Measurements from ENCODE around the gene LRIG1.

LRIG1 gene

GRCh38 chr3:66479532-66479947, 21.3 kb downstream of the LRIG1 start:
- TF ChIP-seq ZNF184 (tag by site-specific recombination; IDR thresholded peaks at IDR 0.05) (peak; percentile 98), TRIM28 (IDR thresholded peaks at IDR 0.05; ENCODE audit: borderline replicate concordance, low read length) (no peak), KLF16 (tag by site-specific recombination; IDR thresholded peaks at IDR 0.05) (no peak), ZNF610 (tag by site-specific recombination; IDR thresholded peaks at IDR 0.05; ENCODE audit: borderline replicate concordance) (no peak), SCRT1 (tag by site-specific recombination; IDR thresholded peaks at IDR 0.05; ENCODE audit: borderline replicate concordance) (no peak), SETDB1 (IDR thresholded peaks at IDR 0.05; ENCODE audit: insufficient read length, low read length) (peak; percentile 27), SP2 (tag by site-specific recombination; IDR thresholded peaks at IDR 0.05) (no peak), ZNF600 (tag by site-specific recombination; IDR thresholded peaks at IDR 0.05) (no peak), IKZF3 (tag by site-specific recombination; IDR thresholded peaks at IDR 0.05) (no peak)
- TF ChIP-seq, protein P1, sequence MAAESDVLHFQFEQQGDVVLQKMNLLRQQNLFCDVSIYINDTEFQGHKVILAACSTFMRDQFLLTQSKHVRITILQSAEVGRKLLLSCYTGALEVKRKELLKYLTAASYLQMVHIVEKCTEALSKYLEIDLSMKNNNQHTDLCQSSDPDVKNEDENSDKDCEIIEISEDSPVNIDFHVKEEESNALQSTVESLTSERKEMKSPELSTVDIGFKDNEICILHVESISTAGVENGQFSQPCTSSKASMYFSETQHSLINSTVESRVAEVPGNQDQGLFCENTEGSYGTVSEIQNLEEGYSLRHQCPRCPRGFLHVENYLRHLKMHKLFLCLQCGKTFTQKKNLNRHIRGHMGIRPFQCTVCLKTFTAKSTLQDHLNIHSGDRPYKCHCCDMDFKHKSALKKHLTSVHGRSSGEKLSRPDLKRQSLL (tag by site-specific recombination; IDR thresholded peaks at IDR 0.05), result no peak
- no peaks in the 10 kb centered on the region for H3K9me3 ChIP-seq (ENCODE audit: control insufficient read depth, insufficient read depth, low read depth, low read length)
- no peaks in the 10 kb centered on the region for H3K36me3 ChIP-seq (ENCODE audit: control insufficient read depth in 2 of 2, insufficient read depth in 1 of 2, low read length in 2 of 2)
- peaks cover 8% of the 10 kb centered on the region for H3K4me1 ChIP-seq (ENCODE audit: control insufficient read depth, insufficient read depth, low read length)
- ChIA-PET POLR2A (no interaction called here), CTCF (no interaction called here)
- H3K27ac ChIP-seq (ENCODE audit: extremely low read depth, low read depth, low read length), result no peak overlapping the region
- no peak overlapping the region for H3K4me3 ChIP-seq (ENCODE audit: low read depth, low read length)

- Histone ChIP-seq H3K4me1 (ENCODE audit: control insufficient read depth, insufficient read depth, low read length) (peaks cover 8% of the 10 kb centered on the region), H3K9me3 (ENCODE audit: control insufficient read depth, insufficient read depth, low read depth, low read length) (no peaks in the 10 kb centered on the region), H3K27ac (ENCODE audit: extremely low read depth, low read depth, low read length) (no peak overlapping the region), H3K36me3 (ENCODE audit: control insufficient read depth in 2 of 2, insufficient read depth in 1 of 2, low read length in 2 of 2) (no peaks in the 10 kb centered on the region), H3K4me3 (ENCODE audit: low read depth, low read length) (no peak overlapping the region)
- TF ChIP-seq OSR2 (tag by site-specific recombination; IDR thresholded peaks at IDR 0.05), result peak; percentile 41
- TF ChIP-seq, protein P2, sequence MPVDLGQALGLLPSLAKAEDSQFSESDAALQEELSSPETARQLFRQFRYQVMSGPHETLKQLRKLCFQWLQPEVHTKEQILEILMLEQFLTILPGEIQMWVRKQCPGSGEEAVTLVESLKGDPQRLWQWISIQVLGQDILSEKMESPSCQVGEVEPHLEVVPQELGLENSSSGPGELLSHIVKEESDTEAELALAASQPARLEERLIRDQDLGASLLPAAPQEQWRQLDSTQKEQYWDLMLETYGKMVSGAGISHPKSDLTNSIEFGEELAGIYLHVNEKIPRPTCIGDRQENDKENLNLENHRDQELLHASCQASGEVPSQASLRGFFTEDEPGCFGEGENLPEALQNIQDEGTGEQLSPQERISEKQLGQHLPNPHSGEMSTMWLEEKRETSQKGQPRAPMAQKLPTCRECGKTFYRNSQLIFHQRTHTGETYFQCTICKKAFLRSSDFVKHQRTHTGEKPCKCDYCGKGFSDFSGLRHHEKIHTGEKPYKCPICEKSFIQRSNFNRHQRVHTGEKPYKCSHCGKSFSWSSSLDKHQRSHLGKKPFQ (tag by site-specific recombination; IDR thresholded peaks at IDR 0.05), result peak; percentile 82; the same call in 1 of the 2 replicates
- TF ChIP-seq, protein P3, sequence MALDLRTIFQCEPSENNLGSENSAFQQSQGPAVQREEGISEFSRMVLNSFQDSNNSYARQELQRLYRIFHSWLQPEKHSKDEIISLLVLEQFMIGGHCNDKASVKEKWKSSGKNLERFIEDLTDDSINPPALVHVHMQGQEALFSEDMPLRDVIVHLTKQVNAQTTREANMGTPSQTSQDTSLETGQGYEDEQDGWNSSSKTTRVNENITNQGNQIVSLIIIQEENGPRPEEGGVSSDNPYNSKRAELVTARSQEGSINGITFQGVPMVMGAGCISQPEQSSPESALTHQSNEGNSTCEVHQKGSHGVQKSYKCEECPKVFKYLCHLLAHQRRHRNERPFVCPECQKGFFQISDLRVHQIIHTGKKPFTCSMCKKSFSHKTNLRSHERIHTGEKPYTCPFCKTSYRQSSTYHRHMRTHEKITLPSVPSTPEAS (tag by site-specific recombination; IDR thresholded peaks at IDR 0.05), result no peak
- no peak for TF ChIP-seq ZNF768 (tag by site-specific recombination; IDR thresholded peaks at IDR 0.05)
- ChIA-PET CTCF (no interaction called here), POLR2A (no interaction called here)
Observed at GRCh38 chr3:66478960-66479359, 21.9 kb downstream of the LRIG1 start.

DNA sequence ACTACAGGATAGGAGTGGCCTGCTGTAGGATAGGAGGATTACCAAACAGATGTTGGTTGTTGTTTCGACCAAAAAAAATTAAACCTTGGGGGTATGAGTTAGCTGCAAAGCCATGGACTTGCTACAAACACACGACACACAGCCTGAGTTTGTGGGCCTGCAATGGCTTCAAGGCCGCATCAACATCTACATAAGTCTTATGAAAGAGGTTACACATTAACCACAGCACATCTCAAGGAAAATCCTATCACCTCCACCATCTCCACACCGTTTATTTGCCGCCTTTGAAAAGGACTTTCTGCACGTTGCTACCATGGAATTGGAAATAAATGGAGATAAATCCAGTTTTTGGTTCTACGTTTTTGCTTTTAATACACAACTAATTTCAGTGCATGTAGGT, 23.0 kb downstream of the LRIG1 start:
- Histone ChIP-seq H3K27ac (ENCODE audit: extremely low read depth, low read depth, low read length) (no peak overlapping the region), H3K36me3 (ENCODE audit: control insufficient read depth in 2 of 2, insufficient read depth in 1 of 2, low read length in 2 of 2) (no peaks in the 10 kb centered on the region), H3K9me3 (ENCODE audit: control insufficient read depth, insufficient read depth, low read depth, low read length) (no peaks in the 10 kb centered on the region), H3K4me1 (ENCODE audit: control insufficient read depth, insufficient read depth, low read length) (peaks cover 15% of the 10 kb centered on the region), H3K4me3 (ENCODE audit: low read depth, low read length) (no peak overlapping the region)
- ChIA-PET POLR2A (no interaction called here), CTCF (interaction anchor here (0.6 kb wide), 1 partner anchor 68 kb away, joined by 3 read pairs; no protein-coding TSS in a partner anchor)
- TF ChIP-seq ZNF140 (tag by site-specific recombination; IDR thresholded peaks at IDR 0.05), result no peak
- TF ChIP-seq ZNF169 (tag by site-specific recombination; IDR thresholded peaks at IDR 0.05), result no peak
- TF ChIP-seq ZFP69B (tag by site-specific recombination; IDR thresholded peaks at IDR 0.05), result no peak
- no peak for TF ChIP-seq ZNF266 (tag by site-specific recombination; IDR thresholded peaks at IDR 0.05; ENCODE audit: low read depth)
- TF ChIP-seq ZNF707 (tag by site-specific recombination; IDR thresholded peaks at IDR 0.05), result no peak
- no peak for TF ChIP-seq GLIS2 (tag by site-specific recombination; IDR thresholded peaks at IDR 0.05)
- no peak for TF ChIP-seq ZNF776 (tag by site-specific recombination; IDR thresholded peaks at IDR 0.05; ENCODE audit: borderline replicate concordance)
- TF ChIP-seq ZBTB7A (tag by site-specific recombination; IDR thresholded peaks at IDR 0.05; ENCODE audit: low read depth), result no peak
- no peak for TF ChIP-seq ZNF596 (tag by site-specific recombination; IDR thresholded peaks at IDR 0.05)
- no peak for TF ChIP-seq ZNF623 (tag by site-specific recombination; IDR thresholded peaks at IDR 0.05)
- no peak for TF ChIP-seq ZIC2 (tag by site-specific recombination; IDR thresholded peaks at IDR 0.05)
- no peak for TF ChIP-seq ZNF174 (tag by site-specific recombination; IDR thresholded peaks at IDR 0.05)
- no peak for TF ChIP-seq ZNF548 (tag by site-specific recombination; IDR thresholded peaks at IDR 0.05)
- no peak for TF ChIP-seq ZBTB44 (tag by site-specific recombination; IDR thresholded peaks at IDR 0.05)
- no peak for TF ChIP-seq WT1 (tag by site-specific recombination; IDR thresholded peaks at IDR 0.05)
